ENCODE data around the gene ITSN1.
"Not testable (repeated sequence)": the region's sequence is repeated elsewhere in the genome, so short reads cannot be mapped to it uniquely, and the experiment has no call there.

Gene ITSN1

DNA sequence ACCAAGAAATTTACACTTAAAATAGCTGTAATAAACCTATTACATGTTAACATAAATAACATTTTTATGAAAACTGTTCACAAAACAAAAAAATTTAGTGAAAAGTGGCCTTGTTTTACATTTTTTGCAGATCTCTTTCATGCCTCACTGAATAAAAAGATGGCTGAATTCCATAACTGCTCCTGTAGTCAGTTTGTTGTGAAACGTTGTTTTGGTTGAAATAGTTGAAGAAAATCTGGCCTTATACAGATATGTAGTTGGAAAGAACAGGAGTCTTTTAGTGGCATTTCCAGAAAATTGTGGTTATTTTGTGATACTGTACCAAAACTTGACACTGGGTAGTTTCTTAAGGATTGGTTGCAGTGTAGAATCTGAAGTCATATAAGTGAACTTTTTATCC is 18.1 kb downstream of the ITSN1 start:
- H3K27me3 Mint-ChIP-seq = peaks cover 25% of the 10 kb centered on the region
- no peak for ATAC-seq (ENCODE audit: low read depth)
- H3K9me3 Mint-ChIP-seq = peaks cover 3% of the 10 kb centered on the region
- no peak overlapping the region for H3K27ac Mint-ChIP-seq
- H3K4me3 Mint-ChIP-seq = no peak overlapping the region
- H3K36me3 Mint-ChIP-seq = peaks cover 3% of the 10 kb centered on the region
- no peaks in the 10 kb centered on the region for H3K4me1 Mint-ChIP-seq
- no peak for DNase-seq (ENCODE audit: low spot score in 2 of 2)

DNA sequence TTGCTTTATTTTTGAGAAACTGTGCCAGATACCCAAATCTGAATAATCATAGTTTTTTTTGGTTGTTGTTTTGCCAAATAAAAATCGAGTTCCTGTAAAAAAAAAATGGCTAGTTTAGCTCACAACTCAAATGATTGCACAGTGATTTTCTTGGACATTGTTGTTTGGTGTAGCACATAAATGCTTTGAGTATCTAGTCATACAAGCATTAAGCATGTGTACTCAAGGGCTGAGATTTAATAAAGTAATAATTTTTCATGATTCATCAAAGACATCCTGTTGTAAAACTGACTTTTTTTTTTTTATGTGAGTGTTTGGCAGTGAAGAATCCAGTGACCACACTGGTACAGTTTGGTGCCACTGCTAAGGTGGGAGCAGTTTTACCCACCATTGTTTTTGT is 18.8 kb downstream of the ITSN1 start:
- H3K4me1 Mint-ChIP-seq = no peaks in the 10 kb centered on the region
- peaks cover 3% of the 10 kb centered on the region for H3K36me3 Mint-ChIP-seq
- no peak overlapping the region for H3K4me3 Mint-ChIP-seq
- DNase-seq (ENCODE audit: low spot score in 2 of 2) (no peak), ATAC-seq (ENCODE audit: low read depth) (no peak)
- no peak overlapping the region for H3K27ac Mint-ChIP-seq
- peaks cover 23% of the 10 kb centered on the region for H3K27me3 Mint-ChIP-seq
- peaks cover 3% of the 10 kb centered on the region for H3K9me3 Mint-ChIP-seq

DNA sequence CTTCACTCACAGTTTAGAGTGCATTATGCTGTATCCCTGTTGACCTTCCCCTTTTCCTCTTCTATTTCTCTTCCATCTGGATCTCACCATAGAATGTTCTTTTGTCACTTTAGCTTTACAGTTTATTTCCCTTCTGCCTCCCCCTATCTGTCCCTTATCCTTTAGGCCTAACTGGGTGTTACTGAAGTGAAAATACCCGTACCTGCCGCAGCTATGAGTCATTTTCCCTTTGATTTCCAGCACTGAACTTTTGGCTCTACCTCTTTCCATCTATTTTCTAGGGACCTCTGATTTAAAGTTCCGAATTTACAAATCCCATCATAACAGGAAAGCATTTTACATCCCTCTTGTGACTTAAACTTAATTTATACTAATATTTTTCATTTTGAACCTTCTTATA is 19.7 kb downstream of the ITSN1 start:
- DNase-seq (ENCODE audit: low spot score in 2 of 2) (no peak), ATAC-seq (ENCODE audit: low read depth) (no peak)

GRCh38 chr21:33663241-33663640 is 20.9 kb downstream of the ITSN1 start:
- ATAC-seq (ENCODE audit: low read depth) = no peak
- no peak overlapping the region for H3K4me3 Mint-ChIP-seq
- H3K9me3 Mint-ChIP-seq = peaks cover 3% of the 10 kb centered on the region
- no peaks in the 10 kb centered on the region for H3K4me1 Mint-ChIP-seq
- no peak for DNase-seq (ENCODE audit: low spot score in 2 of 2)
- H3K27me3 Mint-ChIP-seq = peaks cover 18% of the 10 kb centered on the region
- H3K27ac Mint-ChIP-seq = no peak overlapping the region
- peaks cover 3% of the 10 kb centered on the region for H3K36me3 Mint-ChIP-seq

More for the DNA sequence above, 19.7 kb downstream of the ITSN1 start:
- no peak overlapping the region for H3K27ac Mint-ChIP-seq
- H3K4me1 Mint-ChIP-seq = no peaks in the 10 kb centered on the region
- H3K4me3 Mint-ChIP-seq = no peak overlapping the region
- peaks cover 3% of the 10 kb centered on the region for H3K9me3 Mint-ChIP-seq
- H3K27me3 Mint-ChIP-seq = peaks cover 22% of the 10 kb centered on the region
- peaks cover 3% of the 10 kb centered on the region for H3K36me3 Mint-ChIP-seq

- Mint-ChIP-seq H3K4me1 (no peaks in the 10 kb centered on the region), H3K27me3 (peaks cover 11% of the 10 kb centered on the region), H3K27ac (no peak overlapping the region), H3K36me3 (peaks cover 3% of the 10 kb centered on the region), H3K9me3 (peaks cover 3% of the 10 kb centered on the region), H3K4me3 (no peak overlapping the region)
- no peak for ATAC-seq (ENCODE audit: low read depth)
- no peak for DNase-seq (ENCODE audit: low spot score in 2 of 2)
Measured at GRCh38 chr21:33664135-33664534, 21.8 kb downstream of the ITSN1 start.

DNA sequence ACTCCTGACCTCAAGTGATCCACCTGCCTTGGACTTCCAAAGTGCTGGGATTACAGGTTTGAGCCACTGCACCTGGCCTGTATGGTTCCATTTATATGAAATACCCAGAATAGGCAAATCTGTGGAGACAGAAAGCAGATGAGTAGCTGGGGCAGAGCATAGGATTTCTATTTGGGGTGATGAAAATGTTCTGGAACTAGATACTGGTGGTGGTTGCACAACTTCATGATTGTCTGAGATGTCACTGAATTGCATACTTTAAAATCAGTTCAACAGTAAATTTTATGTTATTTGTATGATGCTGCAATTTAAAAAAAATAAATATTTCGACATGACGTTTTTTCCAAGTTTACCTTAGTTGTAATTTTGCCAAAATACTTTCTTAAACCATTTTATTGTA is 23.9 kb downstream of the ITSN1 start:
- H3K4me3 Mint-ChIP-seq = no peak overlapping the region

GRCh38 chr21:33667636-33668035 is 25.3 kb downstream of the ITSN1 start:
- Mint-ChIP-seq H3K36me3 (no peaks in the 10 kb centered on the region), H3K27me3 (peaks cover 10% of the 10 kb centered on the region), H3K9me3 (no peaks in the 10 kb centered on the region), H3K4me1 (no peaks in the 10 kb centered on the region), H3K27ac (no peak overlapping the region), H3K4me3 (no peak overlapping the region)
- DNase-seq (ENCODE audit: low spot score in 2 of 2) = no peak
- no peak for ATAC-seq (ENCODE audit: low read depth)

More for the DNA sequence above, 23.9 kb downstream of the ITSN1 start:
- no peak overlapping the region for H3K27ac Mint-ChIP-seq
- DNase-seq (ENCODE audit: low spot score in 2 of 2) (no peak), ATAC-seq (ENCODE audit: low read depth) (no peak)
- peaks cover 3% of the 10 kb centered on the region for H3K9me3 Mint-ChIP-seq
- H3K27me3 Mint-ChIP-seq = peaks cover 9% of the 10 kb centered on the region
- H3K4me1 Mint-ChIP-seq = no peaks in the 10 kb centered on the region
- H3K36me3 Mint-ChIP-seq = peaks cover 3% of the 10 kb centered on the region

GRCh38 chr21:33668180-33668579 is 25.9 kb downstream of the ITSN1 start:
- Mint-ChIP-seq H3K27ac (no peak overlapping the region), H3K4me1 (no peaks in the 10 kb centered on the region), H3K36me3 (no peaks in the 10 kb centered on the region), H3K4me3 (no peak overlapping the region), H3K9me3 (no peaks in the 10 kb centered on the region), H3K27me3 (peaks cover 10% of the 10 kb centered on the region)
- ATAC-seq (ENCODE audit: low read depth) (no peak), DNase-seq (ENCODE audit: low spot score in 2 of 2) (no peak)

- Mint-ChIP-seq H3K4me3 (no peak overlapping the region), H3K4me1 (no peaks in the 10 kb centered on the region), H3K27me3 (peaks cover 10% of the 10 kb centered on the region), H3K27ac (no peak overlapping the region), H3K36me3 (no peaks in the 10 kb centered on the region), H3K9me3 (no peaks in the 10 kb centered on the region)
- ATAC-seq (ENCODE audit: low read depth) (no peak), DNase-seq (ENCODE audit: low spot score in 2 of 2) (no peak)
Measured at GRCh38 chr21:33668620-33669019, 26.3 kb downstream of the ITSN1 start.

GRCh38 chr21:33670076-33670978 is 28.0 kb downstream of the ITSN1 start:
- Mint-ChIP-seq H3K36me3 (no peaks in the 10 kb centered on the region), H3K4me1 (no peaks in the 10 kb centered on the region), H3K27ac (no peak overlapping the region), H3K4me3 (no peak overlapping the region), H3K27me3 (peaks cover 7% of the 10 kb centered on the region), H3K9me3 (no peaks in the 10 kb centered on the region)
- DNase-seq (ENCODE audit: low spot score in 2 of 2) (no peak), ATAC-seq (ENCODE audit: low read depth) (no peak)

- no peak for DNase-seq (ENCODE audit: low spot score in 2 of 2)
- H3K4me1 Mint-ChIP-seq = no peaks in the 10 kb centered on the region
- H3K4me3 Mint-ChIP-seq = no peak overlapping the region
- H3K27me3 Mint-ChIP-seq = peaks cover 7% of the 10 kb centered on the region
- ATAC-seq (ENCODE audit: low read depth) = no peak
- no peaks in the 10 kb centered on the region for H3K36me3 Mint-ChIP-seq
- no peaks in the 10 kb centered on the region for H3K9me3 Mint-ChIP-seq
- H3K27ac Mint-ChIP-seq = no peak overlapping the region
Measured at GRCh38 chr21:33673473-33673872, 31.2 kb downstream of the ITSN1 start.

DNA sequence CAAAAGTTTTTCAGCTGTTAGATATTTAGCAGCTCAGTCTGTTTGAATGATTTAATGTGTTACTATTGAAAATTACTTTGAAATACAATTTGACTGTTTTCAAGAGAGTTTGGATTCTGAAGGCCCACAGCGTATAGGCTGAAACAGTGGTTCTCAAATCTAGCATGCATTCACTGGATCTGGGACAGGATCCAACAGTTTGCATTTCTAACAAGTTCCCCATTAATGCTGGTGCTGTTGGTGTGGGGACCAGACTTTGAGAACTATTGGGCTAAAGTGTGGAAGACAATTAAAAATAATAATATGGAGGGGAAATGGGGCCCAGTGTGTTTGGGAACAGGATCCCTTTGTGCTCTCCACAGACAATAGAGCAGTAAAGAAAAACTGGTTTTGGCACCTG is 31.9 kb downstream of the ITSN1 start:
- Mint-ChIP-seq H3K4me3 (no peak overlapping the region), H3K36me3 (no peaks in the 10 kb centered on the region), H3K4me1 (no peaks in the 10 kb centered on the region), H3K27ac (no peak overlapping the region), H3K27me3 (peaks cover 7% of the 10 kb centered on the region), H3K9me3 (no peaks in the 10 kb centered on the region)
- ATAC-seq (ENCODE audit: low read depth) (no peak), DNase-seq (ENCODE audit: low spot score in 2 of 2) (no peak)

- H3K9me3 Mint-ChIP-seq; H3K27ac Mint-ChIP-seq; DNase-seq (ENCODE audit: low spot score in 2 of 2): not testable (repeated sequence)
Measured at GRCh38 chr21:33676666-33677065, 34.4 kb downstream of the ITSN1 start.

GRCh38 chr21:33677450-33677849 is 35.1 kb downstream of the ITSN1 start:
- Mint-ChIP-seq H3K9me3 (no peaks in the 10 kb centered on the region), H3K36me3 (no peaks in the 10 kb centered on the region), H3K27me3 (peaks cover 3% of the 10 kb centered on the region), H3K4me3 (no peak overlapping the region), H3K27ac (no peak overlapping the region), H3K4me1 (no peaks in the 10 kb centered on the region)
- ATAC-seq (ENCODE audit: low read depth) (no peak), DNase-seq (ENCODE audit: low spot score in 2 of 2) (no peak)

More at GRCh38 chr21:33676666-33677065, 34.4 kb downstream of the ITSN1 start:
- H3K4me3 Mint-ChIP-seq; H3K4me1 Mint-ChIP-seq; H3K36me3 Mint-ChIP-seq; ATAC-seq (ENCODE audit: low read depth); H3K27me3 Mint-ChIP-seq: not testable (repeated sequence)

- Mint-ChIP-seq H3K27me3 (peaks cover 4% of the 10 kb centered on the region), H3K9me3 (no peaks in the 10 kb centered on the region), H3K4me1 (no peaks in the 10 kb centered on the region), H3K36me3 (no peaks in the 10 kb centered on the region), H3K4me3 (no peak overlapping the region), H3K27ac (no peak overlapping the region)
- ATAC-seq (ENCODE audit: low read depth) (no peak), DNase-seq (ENCODE audit: low spot score in 2 of 2) (no peak)
Measured at GRCh38 chr21:33680870-33681269, 38.6 kb downstream of the ITSN1 start.
